C4-2B (cell line): ENCODE results near the gene DNAJC25.

Experiments
- CTCF ChIP-seq: fragments of 450-650 bp; conservative IDR thresholded peaks from 2 replicates; pipeline ENCODE4 v1.5.1; 2017; ENCODE audit warnings: mild to moderate bottlenecking
- ZFX ChIP-seq: fragments of 450-650 bp; IDR thresholded peaks from 2 replicates; pipeline ENCODE4 v1.6.1; 2017

- TF ChIP-seq CTCF (no peak), ZFX (no peak; the same call in none of the 2 replicates)
These were observed 30.1 kb downstream of the DNAJC25 start, which contains the start of gene GNG10 for GRCh38 chr9:111661150-111661801.
